CD8-positive, alpha-beta memory T cell (primary cell): ENCODE results near the gene METTL1. TPM values are rescaled to one million over a fixed set of nuclear protein-coding genes. Genes with fewer than 3 reads are reported as not detected.

Source experiments
- CTCF ChIA-PET: fragments of 350-600 bp; sonication (Branson Sonifier 250); formaldehyde crosslinking; loops from one replicate; lab custom pipeline; 2021; ENCODE audit warnings: antibody characterized with exemption; lab: Charles Lee
- POLR2A ChIA-PET: fragments of 350-600 bp; sonication (Branson Sonifier 250); formaldehyde crosslinking; loops from one replicate; lab custom pipeline; 2021; ENCODE audit warnings: antibody characterized with exemption; lab: Charles Lee
- DNase-seq, 5 donors: peaks; one replicate each; pipeline versions ENCODE4 v3.0.0 to v3.0.0-alpha.2; 2020 to 2022; ENCODE audit warnings: mixed read lengths in 1 of 5
- H3K27ac ChIP-seq: one replicate; pipeline ENCODE4 v1.7.0; 2013; ENCODE audit warnings: low read depth, mild to moderate bottlenecking, low read length, moderate library complexity
- H3K27me3 ChIP-seq: 2 replicates; pipeline ENCODE4 v1.7.0; 2013; ENCODE audit warnings: low read length, mild to moderate bottlenecking; ENCODE audit not compliant: insufficient read depth, poor library complexity, severe bottlenecking
- H3K36me3 ChIP-seq: 2 replicates; pipeline ENCODE4 v1.7.0; 2013; ENCODE audit warnings: mild to moderate bottlenecking, low read length, moderate library complexity; ENCODE audit not compliant: insufficient read depth
- H3K4me1 ChIP-seq: 2 replicates; pipeline ENCODE4 v1.7.0; 2013; ENCODE audit warnings: mild to moderate bottlenecking, low read length, moderate library complexity; ENCODE audit not compliant: insufficient read depth
- H3K4me3 ChIP-seq: 2 replicates; pipeline ENCODE4 v1.7.0; 2013; ENCODE audit warnings: mild to moderate bottlenecking, low read length
- H3K9me3 ChIP-seq: 2 replicates; pipeline ENCODE4 v1.7.0; 2013; ENCODE audit warnings: mild to moderate bottlenecking, low read length
- H3K27ac Mint-ChIP-seq, 8 donors: one replicate each; pipeline ENCODE4 v1.8.0; 2020 to 2021; ENCODE audit warnings: mixed read lengths in 8 of 8, mild to moderate bottlenecking in 6 of 8, inconsistent platforms in 3 of 8, moderate library complexity in 3 of 8
- H3K27me3 Mint-ChIP-seq, 2 donors: one replicate each; pipeline ENCODE4 v1.8.0; 2020 to 2021; ENCODE audit warnings: mixed read lengths in 2 of 2, mild to moderate bottlenecking in 1 of 2, moderate library complexity in 1 of 2
- H3K36me3 Mint-ChIP-seq, 3 donors: one replicate each; pipeline ENCODE4 v1.8.0; 2020 to 2021; ENCODE audit warnings: mixed read lengths in 3 of 3, inconsistent platforms in 1 of 3, mild to moderate bottlenecking in 1 of 3
- H3K4me1 Mint-ChIP-seq, 3 donors: one replicate each; pipeline ENCODE4 v1.8.0; 2020 to 2021; ENCODE audit warnings: mixed read lengths in 3 of 3, inconsistent platforms in 1 of 3, mild to moderate bottlenecking in 1 of 3
- H3K4me3 Mint-ChIP-seq, 7 donors: one replicate each; pipeline ENCODE4 v1.8.0; 2020 to 2021; ENCODE audit warnings: mixed read lengths in 7 of 7, mild to moderate bottlenecking in 6 of 7, moderate library complexity in 4 of 7, inconsistent platforms in 2 of 7
- H3K9me3 Mint-ChIP-seq, 5 donors: one replicate each; pipeline ENCODE4 v1.8.0; 2020 to 2022; ENCODE audit warnings: mixed read lengths in 5 of 5, mild to moderate bottlenecking in 3 of 5, moderate library complexity in 2 of 5, inconsistent platforms in 1 of 5
- polyA plus RNA-seq: library from polyadenylated mRNA; unstranded; fragments of 300-500 nt; fragmentation: Illumina TruSeq; gene quantifications from one replicate; pipeline ENCODE4 v1.2.3, GENCODE V29; 2021
- total RNA-seq, 2 experiments: library from RNA; stranded (reverse); gene quantifications; one replicate each; pipeline ENCODE4 v1.2.3, GENCODE V29; 2021

The METTL1 gene
- total and polyA plus RNA-seq, 3 experiments from 2014 or later: 18.6 to 74.2 (median 69.8) TPM

DNA sequence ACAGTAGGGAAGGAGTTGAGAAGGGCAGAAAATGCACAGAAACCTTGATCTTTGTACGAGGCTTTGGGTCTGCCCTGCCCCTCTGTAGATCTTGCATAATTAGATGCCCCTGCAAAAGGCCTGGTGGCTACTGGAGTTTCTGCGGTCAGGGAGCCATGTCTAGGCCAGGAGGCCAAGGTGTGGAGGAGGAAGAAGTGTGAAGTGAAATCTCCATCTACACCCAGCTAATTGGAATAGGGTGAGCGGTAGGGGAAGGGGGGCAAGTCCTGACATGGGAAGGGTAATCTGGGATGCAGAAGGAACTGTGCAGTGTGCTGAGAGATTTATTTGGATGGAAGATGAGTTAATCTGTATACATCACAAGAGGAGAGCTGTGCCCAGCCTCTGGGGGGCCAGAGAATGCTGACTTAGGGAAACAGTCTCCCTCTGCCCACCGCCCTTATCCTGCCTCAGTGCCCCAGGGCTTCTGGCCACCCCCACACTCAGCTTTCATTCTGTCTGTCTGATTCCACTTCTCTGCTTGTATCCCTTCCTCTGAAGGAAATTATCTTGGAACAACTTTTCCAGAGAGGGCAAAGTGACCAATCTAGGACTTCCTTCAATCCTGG is 10.4 kb downstream of the METTL1 start:
- Histone ChIP-seq H3K4me1 (peaks cover 27% of the 10 kb centered on the region), H3K4me3 (no peak overlapping the region), H3K9me3 (no peaks in the 10 kb centered on the region), H3K27ac (no peak overlapping the region), H3K36me3 (peaks cover 15% of the 10 kb centered on the region), H3K27me3 (peaks cover 13% of the 10 kb centered on the region)
- peak overlapping the region in 1 of 8 donors; percentile 48 for H3K27ac Mint-ChIP-seq
- H3K9me3 Mint-ChIP-seq: peaks cover 0 to 3% (median 0%) of the 10 kb centered on the region in 5 donors
- peaks cover 33 to 48% (median 38%) of the 10 kb centered on the region in 3 donors for H3K4me1 Mint-ChIP-seq
- no peak for DNase-seq
- H3K36me3 Mint-ChIP-seq: peaks cover 4 to 32% (median 4%) of the 10 kb centered on the region in 3 donors
- H3K4me3 Mint-ChIP-seq: peak overlapping the region in 2 of 7 donors; percentile 41 to 70
- ChIA-PET POLR2A (no interaction called here), CTCF (interaction anchor here (0.8 kb wide), 1 partner anchor 26 kb away, joined by 3 read pairs; no protein-coding TSS in a partner anchor)
- H3K27me3 Mint-ChIP-seq: peaks cover 23 to 30% of the 10 kb centered on the region in 2 donors

- Histone ChIP-seq H3K9me3 (no peaks in the 10 kb centered on the region), H3K36me3 (peaks cover 15% of the 10 kb centered on the region), H3K4me1 (peaks cover 23% of the 10 kb centered on the region), H3K4me3 (no peak overlapping the region), H3K27ac (no peak overlapping the region), H3K27me3 (peaks cover 8% of the 10 kb centered on the region)
- Mint-ChIP-seq H3K27me3 (peaks cover 17 to 24% of the 10 kb centered on the region in 2 donors), H3K4me1 (peaks cover 31 to 44% (median 36%) of the 10 kb centered on the region in 3 donors), H3K4me3 (peak overlapping the region in 1 of 7 donors; percentile 70), H3K9me3 (peaks cover 0 to 1% (median 0%) of the 10 kb centered on the region in 5 donors), H3K27ac (peak overlapping the region in 3 of 8 donors; percentile 48 to 74 (median 54)), H3K36me3 (peaks cover 4 to 35% (median 4%) of the 10 kb centered on the region in 3 donors)
- ChIA-PET POLR2A (no interaction called here), CTCF (interaction anchor here (1.0 to 2.3 kb wide), 6 partner anchors 10 to 145 kb away, joined by 3 to 24 read pairs (median 7); partner anchors contain the start of gene TSFM)
- no peak for DNase-seq
Observed at GRCh38 chr12:57760347-57760982, 11.4 kb downstream of the METTL1 start.

DNA sequence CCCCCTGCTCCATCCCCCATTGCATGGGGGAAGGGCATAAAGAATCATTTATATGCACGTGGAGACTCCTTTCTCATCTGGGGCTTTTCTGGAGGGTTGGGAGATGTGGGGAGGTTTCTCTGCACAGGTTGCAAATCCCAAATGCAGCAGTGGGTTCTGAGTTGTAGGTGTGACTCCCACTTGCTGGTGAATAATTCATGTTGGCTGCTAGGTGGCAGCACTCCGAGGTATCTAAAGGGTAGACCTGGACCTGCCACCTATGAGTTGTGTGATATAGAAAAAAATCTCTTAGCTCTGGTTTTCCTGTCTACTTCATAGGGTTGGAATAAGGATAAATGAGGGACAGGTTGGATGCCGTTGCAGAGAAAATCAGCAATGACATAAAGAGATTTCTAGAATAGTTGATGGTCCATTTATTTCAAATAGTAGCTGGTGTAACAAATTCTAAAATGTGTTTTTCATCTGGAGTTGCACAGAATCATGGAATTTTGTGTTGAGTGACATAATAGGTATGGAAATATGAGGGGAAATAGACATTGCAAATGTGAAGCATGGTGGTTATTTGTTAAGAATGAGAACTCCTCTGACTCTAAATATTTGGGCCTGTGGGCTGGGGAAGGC is 12.4 kb downstream of the METTL1 start:
- Mint-ChIP-seq H3K9me3 (peaks cover 0 to 1% (median 0%) of the 10 kb centered on the region in 5 donors), H3K4me3 (peak overlapping the region in 2 of 7 donors; percentile 31 to 75), H3K4me1 (peaks cover 31 to 37% (median 31%) of the 10 kb centered on the region in 3 donors), H3K36me3 (peaks cover 4 to 36% (median 4%) of the 10 kb centered on the region in 3 donors), H3K27ac (peak overlapping the region in 4 of 8 donors; percentile 47 to 94 (median 57)), H3K27me3 (peaks cover 10 to 15% of the 10 kb centered on the region in 2 donors)
- H3K4me1 ChIP-seq: peaks cover 18% of the 10 kb centered on the region
- H3K36me3 ChIP-seq: peaks cover 15% of the 10 kb centered on the region
- ChIA-PET CTCF (interaction anchor here (0.6 to 2.3 kb wide), 15 partner anchors 9 to 148 kb away, joined by 3 to 24 read pairs (median 4); partner anchors contain the start of gene TSFM), POLR2A (interaction anchor here (1.5 kb wide), 1 partner anchor 15 kb away, joined by 4 read pairs; the partner anchor contains the start of gene TSPAN31)
- H3K9me3 ChIP-seq: no peaks in the 10 kb centered on the region
- H3K27me3 ChIP-seq: peaks cover 3% of the 10 kb centered on the region
- DNase-seq: peak in 2 of 5 donors; percentile 40 to 60
- no peak overlapping the region for H3K4me3 ChIP-seq
- H3K27ac ChIP-seq: no peak overlapping the region

DNA sequence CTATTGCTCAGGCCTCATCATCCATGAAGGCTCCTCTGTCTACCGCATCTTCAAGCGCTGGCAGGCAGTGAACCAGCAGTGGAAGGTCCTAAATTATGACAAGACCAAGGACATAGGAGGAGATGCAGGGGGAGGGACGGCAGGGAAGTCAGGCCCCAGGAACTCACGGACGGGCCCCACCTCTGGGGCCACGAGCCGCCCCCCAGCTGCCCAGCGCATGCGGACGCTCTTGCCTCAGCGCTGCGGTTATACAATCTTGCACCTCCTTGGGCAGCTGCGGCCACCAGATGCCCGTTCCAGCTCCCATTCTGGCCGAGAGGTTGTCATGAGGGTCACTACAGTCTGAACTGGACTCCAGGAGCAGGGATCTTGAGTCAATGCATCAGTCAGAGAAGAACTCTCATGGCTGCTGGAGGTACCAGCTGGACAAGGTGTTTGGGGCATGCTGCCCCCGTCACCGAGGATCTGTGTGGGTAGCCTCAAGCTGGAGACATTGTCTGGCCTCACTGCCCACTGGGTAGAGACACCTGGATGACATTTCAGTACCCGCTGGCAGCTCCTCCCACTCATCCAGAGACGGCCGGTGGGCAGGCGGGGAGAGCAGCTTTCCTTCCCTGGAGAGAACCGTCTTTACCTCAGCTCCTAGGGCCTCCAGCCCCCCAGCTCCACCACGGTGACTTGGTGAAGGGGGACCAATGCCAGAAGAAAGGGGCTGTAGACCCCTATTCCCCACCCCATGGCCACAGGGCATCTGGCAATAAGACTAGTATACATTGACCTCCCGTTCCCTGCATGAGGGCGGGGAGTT is 13.1 kb downstream of the METTL1 start:
- H3K27me3 Mint-ChIP-seq: peaks cover 6 to 9% of the 10 kb centered on the region in 2 donors
- H3K4me3 Mint-ChIP-seq: peak overlapping the region in 2 of 7 donors; percentile 63 to 75
- ChIA-PET CTCF (interaction anchor here (0.8 to 2.3 kb wide), 9 partner anchors 8 to 144 kb away, joined by 3 to 24 read pairs (median 4); partner anchors contain the start of gene TSFM), POLR2A (interaction anchor here (1.5 kb wide), 1 partner anchor 14 kb away, joined by 4 read pairs; the partner anchor contains the start of gene TSPAN31)
- Histone ChIP-seq H3K4me3 (no peak overlapping the region), H3K27ac (no peak overlapping the region), H3K27me3 (no peaks in the 10 kb centered on the region), H3K9me3 (no peaks in the 10 kb centered on the region), H3K4me1 (peaks cover 22% of the 10 kb centered on the region), H3K36me3 (peaks cover 15% of the 10 kb centered on the region)
- H3K36me3 Mint-ChIP-seq: peaks cover 4 to 36% (median 4%) of the 10 kb centered on the region in 3 donors
- peak overlapping the region in 5 of 8 donors; percentile 20 to 94 (median 52) for H3K27ac Mint-ChIP-seq
- peaks cover 33 to 39% (median 34%) of the 10 kb centered on the region in 3 donors for H3K4me1 Mint-ChIP-seq
- no peak for DNase-seq
- no peaks in the 10 kb centered on the region for H3K9me3 Mint-ChIP-seq

- Mint-ChIP-seq H3K9me3 (no peaks in the 10 kb centered on the region), H3K27ac (peak overlapping the region in 1 of 8 donors; percentile 6), H3K4me1 (peaks cover 42 to 49% (median 44%) of the 10 kb centered on the region in 3 donors), H3K27me3 (peaks cover 0 to 2% of the 10 kb centered on the region in 2 donors), H3K36me3 (peaks cover 4 to 36% (median 4%) of the 10 kb centered on the region in 3 donors), H3K4me3 (peak overlapping the region in 3 of 7 donors; percentile 15 to 63 (median 36))
- ChIA-PET POLR2A (interaction anchor here (2.3 kb wide), 1 partner anchor 17 kb away, joined by 5 read pairs; no protein-coding TSS in a partner anchor), CTCF (interaction anchor here (1.6 to 2.3 kb wide), 2 partner anchors 23 to 30 kb away, joined by 5 to 19 read pairs; no protein-coding TSS in a partner anchor)
- no peak overlapping the region for H3K27ac ChIP-seq
- H3K4me3 ChIP-seq: no peak overlapping the region
- no peaks in the 10 kb centered on the region for H3K27me3 ChIP-seq
- DNase-seq: no peak
- no peaks in the 10 kb centered on the region for H3K9me3 ChIP-seq
- H3K36me3 ChIP-seq: peaks cover 15% of the 10 kb centered on the region
- H3K4me1 ChIP-seq: peaks cover 32% of the 10 kb centered on the region
Observed at GRCh38 chr12:57757771-57758170, 14.1 kb downstream of the METTL1 start.

DNA sequence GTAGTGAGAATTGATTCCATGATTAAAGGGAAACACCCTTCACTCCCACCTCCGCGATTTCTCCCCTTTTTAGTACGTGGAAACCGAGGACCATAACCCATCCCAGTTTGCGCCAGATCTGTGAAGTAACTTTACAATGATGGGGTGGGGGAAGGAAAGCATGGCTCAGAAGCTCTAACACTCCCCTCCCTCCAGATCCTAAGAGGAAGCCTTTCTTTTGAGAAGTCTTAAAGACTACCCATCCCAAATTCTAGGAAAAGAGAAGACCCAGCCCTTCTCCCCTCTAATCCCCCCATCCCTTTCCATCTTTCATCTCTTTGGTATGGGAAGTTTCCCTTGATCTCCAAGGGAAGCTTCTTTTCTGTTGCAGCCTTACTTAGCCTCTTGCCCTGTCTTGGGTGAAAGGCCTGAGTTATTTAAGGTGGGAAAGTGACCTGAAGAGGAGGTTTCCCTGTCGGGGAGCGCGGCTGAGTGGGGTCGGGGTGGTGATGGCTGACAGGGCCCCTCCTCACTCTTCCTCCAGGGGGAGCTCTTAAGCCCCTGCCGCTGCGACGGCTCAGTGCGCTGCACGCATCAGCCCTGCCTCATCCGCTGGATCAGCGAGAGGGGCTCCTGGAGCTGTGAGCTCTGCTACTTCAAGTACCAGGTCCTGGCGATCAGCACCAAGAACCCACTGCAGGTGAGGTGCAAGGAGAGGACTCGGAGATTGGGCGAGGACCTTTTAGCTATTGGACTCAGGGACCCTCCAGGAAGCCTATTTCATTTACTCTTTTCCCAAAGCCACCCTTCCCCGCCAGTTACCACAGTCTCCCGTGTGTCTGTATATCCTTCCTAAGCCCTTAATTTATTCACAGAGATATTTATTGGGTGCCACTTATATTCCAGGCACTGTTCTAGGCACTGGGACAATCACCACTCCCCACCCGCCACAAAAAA is 15.2 kb downstream of the METTL1 start:
- DNase-seq: peak; percentile 54 to 80 (median 65)
- CTCF ChIA-PET: interaction anchor here (0.8 to 3.4 kb wide), 23 partner anchors 10 to 238 kb away, joined by 3 to 37 read pairs (median 5); partner anchors contain the start of genes AVIL, CYP27B1, EEF1AKMT3 and METTL1
- Histone ChIP-seq H3K9me3 (no peaks in the 10 kb centered on the region), H3K4me3 (peak overlapping the region; percentile 52), H3K4me1 (peaks cover 38% of the 10 kb centered on the region), H3K36me3 (peaks cover 15% of the 10 kb centered on the region), H3K27ac (peak overlapping the region; percentile 40), H3K27me3 (no peaks in the 10 kb centered on the region)
- H3K27me3 Mint-ChIP-seq: peaks cover 0 to 2% of the 10 kb centered on the region in 2 donors
- POLR2A ChIA-PET: interaction anchor here (1.1 to 3.0 kb wide), 6 partner anchors 10 to 90 kb away, joined by 3 to 12 read pairs (median 6); partner anchors contain the start of genes CTDSP2, CYP27B1, EEF1AKMT3 and METTL1
- peaks cover 51 to 60% (median 55%) of the 10 kb centered on the region in 3 donors for H3K4me1 Mint-ChIP-seq
- H3K4me3 Mint-ChIP-seq: peak overlapping the region; percentile 83 to 97 (median 89)
- H3K9me3 Mint-ChIP-seq: no peaks in the 10 kb centered on the region
- H3K27ac Mint-ChIP-seq: peak overlapping the region; percentile 84 to 97 (median 92)
- peaks cover 4 to 41% (median 4%) of the 10 kb centered on the region in 3 donors for H3K36me3 Mint-ChIP-seq
